ENCODE data around the gene LCNL1. TPM values are rescaled to one million over a fixed set of nuclear protein-coding genes. Genes with fewer than 3 reads are reported as not detected.
A peak's percentile ranks its signal among the peaks of the same experiment; 100 is the strongest.

The LCNL1 gene
- total RNA-seq, 4 donors from 2014 or later: 0.28 to 0.83 TPM; not detected in 2

GRCh38 chr9:136963341-136963740 lies 19.5 kb upstream of the LCNL1 start:
- H3K27me3 ChIP-seq: no peaks in the 10 kb centered on the region

DNA sequence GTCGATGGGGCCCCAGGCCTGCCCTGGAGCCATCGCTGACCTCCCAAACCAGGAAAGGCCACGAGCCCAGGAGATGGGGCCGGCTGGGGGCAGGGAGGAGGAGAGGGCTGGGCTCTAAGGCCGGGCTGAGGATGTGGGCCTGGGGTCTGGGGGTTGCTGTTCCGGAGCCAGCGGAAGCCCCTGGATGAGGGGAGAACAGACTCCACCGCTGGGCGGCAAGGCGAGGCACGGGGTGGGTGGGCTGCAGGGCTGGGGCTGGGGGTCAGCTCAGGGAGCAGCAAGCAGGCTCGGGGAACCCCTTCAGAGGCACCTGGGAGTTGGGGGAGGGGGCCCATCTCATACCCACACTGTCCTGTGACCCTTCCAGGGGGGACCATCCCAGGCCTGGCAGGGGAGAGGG lies 19.0 kb upstream of the LCNL1 start:
- TF ChIP-seq POLR2A (IDR thresholded peaks at IDR 0.05): no peak
- TF ChIP-seq CTCF (IDR thresholded peaks at IDR 0.05): no peak
- Histone ChIP-seq H3K36me3 (no peaks in the 10 kb centered on the region), H3K27ac (no peak overlapping the region)

More at GRCh38 chr9:136963341-136963740, 19.5 kb upstream of the LCNL1 start:
- H3K36me3 ChIP-seq: no peaks in the 10 kb centered on the region
- no peak for DNase-seq
- H3K4me1 ChIP-seq: peaks cover 0 to 26% (median 0%) of the 10 kb centered on the region in 4 donors
- no peak for TF ChIP-seq CTCF (IDR thresholded peaks at IDR 0.05)
- no peak for TF ChIP-seq POLR2A (IDR thresholded peaks at IDR 0.05)
- H3K27ac ChIP-seq: no peak overlapping the region
- no peaks in the 10 kb centered on the region for H3K9me3 ChIP-seq
- H3K4me3 ChIP-seq: no peak overlapping the region

GRCh38 chr9:136964171-136964689 lies 18.6 kb upstream of the LCNL1 start:
- Histone ChIP-seq H3K36me3 (no peaks in the 10 kb centered on the region), H3K4me3 (no peak overlapping the region), H3K27ac (peak overlapping the region in 1 of 4 donors; percentile 5), H3K27me3 (no peaks in the 10 kb centered on the region), H3K4me1 (peaks cover 0 to 26% (median 0%) of the 10 kb centered on the region in 4 donors), H3K9me3 (no peaks in the 10 kb centered on the region)
- DNase-seq: peak in 2 of 3 donors; percentile 62 to 70
- TF ChIP-seq CTCF (IDR thresholded peaks at IDR 0.05): no peak
- TF ChIP-seq POLR2A (IDR thresholded peaks at IDR 0.05): no peak

More for the DNA sequence above, 19.0 kb upstream of the LCNL1 start:
- Histone ChIP-seq H3K9me3 (no peaks in the 10 kb centered on the region), H3K4me3 (no peak overlapping the region), H3K27me3 (no peaks in the 10 kb centered on the region), H3K4me1 (peaks cover 0 to 26% (median 0%) of the 10 kb centered on the region in 4 donors)
- no peak for DNase-seq

DNA sequence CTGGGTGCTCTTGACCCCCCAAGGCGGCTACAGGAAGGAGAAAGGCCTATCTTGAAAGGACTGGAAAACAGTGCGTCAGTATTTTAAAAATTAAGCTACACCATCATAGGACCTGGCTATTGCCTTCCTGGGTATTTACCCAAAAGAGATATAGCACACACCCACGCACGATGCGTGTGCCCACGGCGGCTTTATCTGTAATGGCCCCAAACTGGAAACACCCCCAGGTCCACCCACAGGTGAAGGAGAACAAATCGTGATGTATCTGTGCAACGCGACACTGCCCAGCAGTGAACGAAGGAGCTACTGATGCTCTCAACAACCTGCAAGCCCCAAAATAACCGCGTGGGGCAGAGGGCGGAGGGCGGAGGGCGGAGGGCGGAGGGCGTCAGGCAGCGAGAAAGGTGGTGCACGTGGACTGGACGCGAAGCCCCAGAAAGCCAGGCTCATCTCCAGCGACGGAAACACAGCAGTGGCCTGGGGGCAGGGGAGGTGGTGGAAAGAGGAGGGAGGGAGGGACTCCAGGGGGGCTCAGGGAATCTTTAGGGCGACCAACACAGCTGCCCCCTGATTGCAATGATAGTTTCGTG lies 17.9 kb upstream of the LCNL1 start:
- TF ChIP-seq POLR2A (IDR thresholded peaks at IDR 0.05) (no peak), CTCF (IDR thresholded peaks at IDR 0.05) (no peak)
- Histone ChIP-seq H3K4me3 (no peak overlapping the region), H3K36me3 (no peaks in the 10 kb centered on the region), H3K27me3 (no peaks in the 10 kb centered on the region), H3K27ac (peak overlapping the region in 1 of 4 donors; percentile 5), H3K9me3 (no peaks in the 10 kb centered on the region), H3K4me1 (peaks cover 0 to 26% (median 0%) of the 10 kb centered on the region in 4 donors)
- no peak for DNase-seq

DNA sequence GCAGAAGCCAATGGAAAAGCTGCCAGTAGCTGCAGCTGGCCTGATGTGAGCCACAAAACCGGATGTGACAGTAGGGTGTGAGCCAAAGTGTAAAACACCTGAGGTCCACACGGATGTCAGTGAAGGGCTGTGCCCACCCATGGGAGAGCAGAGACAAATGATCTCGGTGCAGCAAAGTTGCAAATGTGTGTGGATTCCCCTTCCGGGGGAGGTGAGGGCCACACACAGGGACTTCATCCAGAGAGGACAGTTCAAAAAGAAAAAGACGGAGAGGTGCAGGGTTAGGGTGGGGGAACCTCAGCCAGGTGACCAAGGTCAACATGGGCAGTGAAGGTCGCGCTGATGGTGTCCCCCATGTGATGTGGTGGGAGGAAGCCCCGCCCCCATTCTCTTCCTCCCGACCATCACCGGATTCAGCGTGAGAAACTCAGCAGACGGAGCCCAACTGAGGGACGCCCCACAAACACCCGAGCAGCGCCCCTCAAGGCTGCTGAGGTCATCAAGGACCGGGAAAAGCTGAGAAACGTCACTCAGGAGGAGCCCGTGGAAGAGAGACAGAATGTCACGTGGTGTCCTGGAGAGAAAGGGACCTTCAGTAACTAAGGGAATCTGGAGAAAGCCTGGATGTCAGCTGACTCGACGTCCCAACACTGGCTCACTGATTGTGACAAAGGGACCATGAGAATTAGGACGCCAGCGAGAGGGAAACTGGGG lies 16.9 kb upstream of the LCNL1 start:
- DNase-seq: peak in 1 of 3 donors; percentile 64
- Histone ChIP-seq H3K27ac (peak overlapping the region in 1 of 4 donors; percentile 13), H3K4me3 (no peak overlapping the region), H3K27me3 (no peaks in the 10 kb centered on the region), H3K4me1 (peaks cover 0 to 26% (median 0%) of the 10 kb centered on the region in 4 donors), H3K9me3 (no peaks in the 10 kb centered on the region), H3K36me3 (no peaks in the 10 kb centered on the region)
- no peak for TF ChIP-seq POLR2A (IDR thresholded peaks at IDR 0.05)
- no peak for TF ChIP-seq CTCF (IDR thresholded peaks at IDR 0.05)

Data from Peyer's patch (tissue), 4 donors.